Measurements from ENCODE around the gene TARBP2.

- TF ChIP-seq PATZ1 (CRISPR knock-in tag; IDR thresholded peaks at IDR 0.05; ENCODE audit: borderline replicate concordance) (no peak), GLIS3 (CRISPR knock-in tag; IDR thresholded peaks at IDR 0.05) (no peak), ZNF565 (CRISPR knock-in tag; conservative IDR thresholded peaks at IDR 0.05; ENCODE audit: low read depth) (no peak), ESRRG (CRISPR knock-in tag; IDR thresholded peaks at IDR 0.05) (no peak), RARB (CRISPR knock-in tag; IDR thresholded peaks at IDR 0.05) (no peak), ZFP3 (CRISPR knock-in tag; IDR thresholded peaks at IDR 0.05) (no peak), SNAI2 (CRISPR knock-in tag; IDR thresholded peaks at IDR 0.05) (no peak), ARNTL (CRISPR knock-in tag; IDR thresholded peaks at IDR 0.05; ENCODE audit: borderline replicate concordance, low read depth) (no peak), PPARA (CRISPR knock-in tag; IDR thresholded peaks at IDR 0.05; ENCODE audit: borderline replicate concordance) (no peak), ZNF70 (CRISPR knock-in tag; IDR thresholded peaks at IDR 0.05) (no peak)
Measured at GRCh38 chr12:53493610-53494391, 7.3 kb upstream of the TARBP2 start.

Measured in SK-N-SH treated with all-trans-retinoic acid at 6 μM for 48 hours (cell line).